A549 (cell line): Measurements from ENCODE around the gene XRCC2. TPM values are rescaled to one million over a fixed set of nuclear protein-coding genes. Genes with fewer than 3 reads are reported as not detected.

Experiments used
- ATAC-seq, 2 experiments: fragments of 200-7000 bp in 1 of 2; fragments of >200 bp in 1 of 2; cut with Nextera tagmentation in 1 of 2; cut with Tn5 transposase in 1 of 2; 3 replicates each; pipeline versions ENCODE4 v1.8.0 to v1.9.1; 2018 to 2020; ENCODE audit warnings: mild to moderate bottlenecking in 1 of 2, moderate library complexity in 1 of 2
- CTCF ChIA-PET: fragments of 300-600 bp; sonication (Branson Sonifier 250); formaldehyde crosslinking; extraction: SDS; loops from one replicate; lab custom pipeline; 2021; ENCODE audit warnings: antibody characterized with exemption, inconsistent platforms; lab: Yijun Ruan, JAX
- POLR2A ChIA-PET: fragments of 350-600 bp; formaldehyde crosslinking; extraction: SDS; loops from one replicate; lab custom pipeline; 2021; ENCODE audit warnings: antibody characterized with exemption, inconsistent platforms; lab: Yijun Ruan, JAX
- DNase-seq, 2 experiments: peaks; one replicate each; pipeline versions ENCODE4 v3.0.0 to v3.0.0-alpha.2; 2011 to 2016; ENCODE audit warnings: low read depth in 1 of 2, low spot score in 1 of 2
- FAIRE-seq: peaks from 2 replicates; lab custom pipeline; 2011; peaks lifted over from hg19 to GRCh38; lab: Jason Lieb, UNC
- H3K27ac ChIP-seq, 2 experiments: fragments of >200 bp; sonication (Bioruptor Twin); formaldehyde crosslinking; 3 replicates each; pipeline ENCODE4 v1.5.1; 2016 to 2017
- H3K4me1 ChIP-seq: fragments of >200 bp; sonication (Bioruptor Twin); formaldehyde crosslinking; 3 replicates; pipeline ENCODE4 v1.6.1; 2016
- H3K4me2 ChIP-seq: fragments of >200 bp; sonication (Bioruptor Twin); formaldehyde crosslinking; 3 replicates; pipeline ENCODE4 v1.6.1; 2016
- H3K4me3 ChIP-seq: fragments of >200 bp; sonication (Bioruptor Twin); formaldehyde crosslinking; 3 replicates; pipeline ENCODE4 v1.5.1; 2016
- H3K9me3 ChIP-seq: fragments of >200 bp; sonication (Bioruptor Twin); formaldehyde crosslinking; 3 replicates; pipeline ENCODE4 v1.6.1; 2016
- BCL3 ChIP-seq: fragments of >200 bp; sonication (Bioruptor Twin); formaldehyde crosslinking; IDR thresholded peaks from 3 replicates; pipeline ENCODE4 v1.6.1; 2016
- BHLHE40 ChIP-seq: IDR thresholded peaks from 2 replicates; pipeline ENCODE4 v1.6.1; 2012; ENCODE audit warnings: low read depth, low read length, inconsistent platforms
- CBX2 ChIP-seq: fragments of 200-600 bp; sonication (generic); IDR thresholded peaks from 2 replicates; pipeline ENCODE4 v1.6.1; 2016; ENCODE audit warnings: low read depth, mild to moderate bottlenecking, borderline replicate concordance
- CEBPB ChIP-seq, 2 experiments: fragments of >200 bp in 1 of 2; sonication (Bioruptor Twin) in 1 of 2; formaldehyde crosslinking in 1 of 2; IDR thresholded peaks; 2 replicates each; pipeline ENCODE4 v1.6.1; 2012 to 2016
- EHMT2 ChIP-seq: fragments of 200-600 bp; sonication (generic); IDR thresholded peaks from 2 replicates; pipeline ENCODE4 v1.6.1; 2016; ENCODE audit warnings: antibody characterized with exemption, low read depth, mild to moderate bottlenecking, moderate library complexity
- EP300 ChIP-seq, 2 experiments: fragments of >200 bp; sonication (Bioruptor Twin); formaldehyde crosslinking; IDR thresholded peaks; 2 replicates in 1 of 2; 3 replicates in 1 of 2; pipeline ENCODE4 v1.6.1; 2016 to 2017
- FOSL2 ChIP-seq, 2 experiments: fragments of 450-650 bp in 1 of 2; fragments of >200 bp in 1 of 2; sonication (Bioruptor Twin) in 1 of 2; formaldehyde crosslinking; IDR thresholded peaks; 2 replicates each; pipeline versions ENCODE4 v1.5.0 to v1.6.1; 2016 to 2020; ENCODE audit warnings: mild to moderate bottlenecking in 1 of 2, moderate library complexity in 1 of 2
- FOXS1 ChIP-seq: fragments of 250-450 bp; sonication (Bioruptor Pico); IDR thresholded peaks from 2 replicates; pipeline ENCODE4 v1.5.0; 2020; ENCODE audit warnings: mild to moderate bottlenecking, moderate library complexity
- HEYL ChIP-seq: fragments of 250-450 bp; sonication (Bioruptor Pico); IDR thresholded peaks from 2 replicates; pipeline ENCODE4 v1.8.0; 2021; ENCODE audit warnings: mild to moderate bottlenecking, moderate library complexity
- HOXB13 ChIP-seq: fragments of 250-450 bp; sonication (Bioruptor Pico); IDR thresholded peaks from 2 replicates; pipeline ENCODE4 v1.5.0; 2020; ENCODE audit warnings: low read depth, mild to moderate bottlenecking, moderate library complexity
- HOXB5 ChIP-seq: fragments of 250-450 bp; sonication (Bioruptor Pico); IDR thresholded peaks from 2 replicates; pipeline ENCODE4 v1.5.0; 2020; ENCODE audit warnings: mild to moderate bottlenecking, moderate library complexity
- JUNB ChIP-seq: fragments of >200 bp; sonication (Bioruptor Twin); formaldehyde crosslinking; IDR thresholded peaks from 2 replicates; pipeline ENCODE4 v1.6.1; 2016
- MAZ ChIP-seq: fragments of 150-350 bp; IDR thresholded peaks from 2 replicates; pipeline ENCODE4 v1.6.1; 2014; ENCODE audit warnings: antibody characterized with exemption, low read depth, low read length, borderline replicate concordance
- NFE2L2 ChIP-seq: fragments of 150-350 bp; conservative IDR thresholded peaks from 2 replicates; pipeline ENCODE4 v1.6.1; 2014; ENCODE audit warnings: low read length
- PHF8 ChIP-seq: fragments of 200-600 bp; sonication (generic); IDR thresholded peaks from 2 replicates; pipeline ENCODE4 v1.6.1; 2016; ENCODE audit warnings: low read depth, mild to moderate bottlenecking, antibody characterized with exemption, moderate library complexity, borderline replicate concordance
- RAD21 ChIP-seq, 2 experiments: fragments of >200 bp in 1 of 2; sonication (Bioruptor Twin) in 1 of 2; formaldehyde crosslinking in 1 of 2; IDR thresholded peaks in 1 of 2; conservative IDR thresholded peaks in 1 of 2; 2 replicates in 1 of 2; 3 replicates in 1 of 2; pipeline ENCODE4 v1.6.1; 2012 to 2018; ENCODE audit warnings: inconsistent platforms in 1 of 2
- RARB ChIP-seq: fragments of 250-450 bp; sonication (Bioruptor Pico); IDR thresholded peaks from 2 replicates; pipeline ENCODE4 v1.8.0; 2021; ENCODE audit warnings: mild to moderate bottlenecking, moderate library complexity
- RNF2 ChIP-seq: fragments of 200-600 bp; sonication (generic); IDR thresholded peaks from 2 replicates; pipeline ENCODE4 v1.6.1; 2016; ENCODE audit warnings: low read depth, mild to moderate bottlenecking, antibody characterized with exemption, moderate library complexity, borderline replicate concordance
- TP53 ChIP-seq: fragments of 250-450 bp; sonication (Bioruptor Pico); IDR thresholded peaks from 2 replicates; pipeline ENCODE4 v1.5.0; 2021; ENCODE audit warnings: mild to moderate bottlenecking, moderate library complexity
- ZC3H11A ChIP-seq: fragments of 450-650 bp; IDR thresholded peaks from 2 replicates; pipeline ENCODE4 v1.6.1; 2014; ENCODE audit warnings: antibody characterized with exemption, mild to moderate bottlenecking
- ZNF302 ChIP-seq: fragments of 250-450 bp; sonication (Bioruptor Pico); IDR thresholded peaks from 2 replicates; pipeline ENCODE4 v1.9.0; 2021; ENCODE audit warnings: inconsistent platforms, mild to moderate bottlenecking, moderate library complexity
- WGBS: methylation state at CpG from one replicate; pipeline ENCODE4 v1.1.6; 2017; ENCODE audit errors: missing lambda C conversion rate; 5-methylcytosine and 5-hydroxymethylcytosine counted together
- polyA plus RNA-seq, 4 experiments: library from polyadenylated mRNA; depleted of rRNA in 3 of 4; stranded (reverse); fragments of >200 nt; fragmentation: RNase III in 1 of 4; extraction: RNeasy Plus Mini Kit Qiagen cat#74134 plus additional on column Dnase treatment in 1 of 4; gene quantifications; 2 replicates in 3 of 4; 3 replicates in 1 of 4; pipeline ENCODE4 v1.2.3, GENCODE V29; 2011 to 2017

XRCC2 gene
- polyA plus RNA-seq, 2 of the 4 experiments (the other 2 are of a cell fraction): 12.3 to 13.1 TPM

GRCh38 chr7:152710153-152710442 lies 34.2 kb upstream of the XRCC2 start:
- DNase-seq (no peak), ATAC-seq (no peak), FAIRE-seq (no peak)
- CTCF ChIA-PET: interaction anchor here (1.0 to 1.6 kb wide), 3 partner anchors 8 to 374 kb away, joined by 3 to 5 read pairs (median 3); no protein-coding TSS in a partner anchor
- Histone ChIP-seq H3K4me2 (peak overlapping the region; percentile 50), H3K4me1 (peaks cover 22% of the 10 kb centered on the region), H3K9me3 (peaks cover 13% of the 10 kb centered on the region; the same call in 2 of the 3 replicates), H3K27ac (peak overlapping the region in 1 of 2 experiments; percentile 70; a peak in 3 of 6 replicates)
- WGBS: 82% methylated on average over 2 of the region's 2 CpGs
- POLR2A ChIA-PET: no interaction called here
- no peak for TF ChIP-seq HOXB13 (CRISPR knock-in tag)
- TF ChIP-seq EP300 (IDR thresholded peaks at IDR 0.05): no peak
- no peak for TF ChIP-seq ZC3H11A
- no peak for TF ChIP-seq BHLHE40
- no peak for TF ChIP-seq RNF2
- TF ChIP-seq FOSL2 (IDR thresholded peaks at IDR 0.05): no peak
- TF ChIP-seq FOSL2 (CRISPR knock-in tag; IDR thresholded peaks at IDR 0.05): no peak
- no peak for TF ChIP-seq FOXS1 (CRISPR knock-in tag)
- no peak for TF ChIP-seq BCL3
- TF ChIP-seq CBX2: no peak
- TF ChIP-seq, all 56 proteins: peak for 0
- no peak overlapping the region for H3K4me3 ChIP-seq

GRCh38 chr7:152709287-152710152 lies 33.6 kb upstream of the XRCC2 start:
- no peak for FAIRE-seq
- WGBS: 88% methylated on average over 5 of the region's 5 CpGs
- no peak for DNase-seq
- Histone ChIP-seq H3K4me2 (peak overlapping the region; percentile 50; the same call in 2 of the 3 replicates), H3K4me3 (no peak overlapping the region), H3K9me3 (peaks cover 19% of the 10 kb centered on the region), H3K27ac (peak overlapping the region in 1 of 2 experiments; percentile 70; a peak in 2 of 6 replicates), H3K4me1 (peaks cover 22% of the 10 kb centered on the region)
- no peak for ATAC-seq
- TF ChIP-seq HEYL (CRISPR knock-in tag) (no peak), FOSL2 (IDR thresholded peaks at IDR 0.05) (no peak), FOSL2 (CRISPR knock-in tag; IDR thresholded peaks at IDR 0.05) (peak; percentile 51), RAD21 (conservative IDR thresholded peaks at IDR 0.05 in 1 of 2, IDR thresholded peaks at IDR 0.05 in 1 of 2) (no peak), CEBPB (IDR thresholded peaks at IDR 0.05) (no peak), JUNB (peak; percentile 16; the same call in 1 of the 2 replicates), HOXB5 (CRISPR knock-in tag) (no peak), ZNF302 (CRISPR knock-in tag) (no peak), RNF2 (no peak), PHF8 (no peak), NFE2L2 (no peak), RARB (CRISPR knock-in tag) (no peak), EHMT2 (no peak), TP53 (CRISPR knock-in tag) (no peak)
- POLR2A ChIA-PET: no interaction called here
- CTCF ChIA-PET: interaction anchor here (1.0 kb wide), 1 partner anchor 9 kb away, joined by 3 read pairs; no protein-coding TSS in a partner anchor

DNA sequence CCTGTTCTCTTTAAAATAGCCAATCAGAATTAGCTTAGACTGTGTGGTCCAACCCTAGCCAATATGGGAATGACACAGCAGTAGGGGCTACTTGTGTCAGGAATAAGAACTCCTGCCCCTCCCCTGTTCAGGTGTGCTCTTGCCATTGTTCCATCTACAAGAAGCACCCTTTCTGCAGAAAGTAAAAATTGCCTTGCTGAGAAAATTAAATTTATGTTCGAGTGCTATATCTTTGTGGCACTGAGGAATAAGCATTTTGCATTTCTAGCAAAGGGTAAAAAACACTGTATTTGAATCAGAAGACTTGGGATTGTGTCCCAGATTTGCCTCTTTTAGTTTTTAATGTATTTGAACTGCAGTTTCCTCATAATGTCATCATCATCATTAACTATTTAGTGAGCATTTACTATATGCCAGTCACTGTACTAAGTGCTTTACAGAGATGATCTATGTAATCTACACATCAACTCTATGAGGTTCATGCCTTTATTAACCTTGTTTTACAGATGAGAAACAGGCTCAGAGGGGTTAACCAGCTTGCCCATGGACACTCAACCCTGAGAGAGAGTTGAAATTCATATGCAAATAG lies 28.9 kb upstream of the XRCC2 start:
- Histone ChIP-seq H3K9me3 (peaks cover 29% of the 10 kb centered on the region), H3K4me3 (no peak overlapping the region), H3K4me2 (no peak overlapping the region), H3K27ac (no peak overlapping the region), H3K4me1 (peaks cover 5% of the 10 kb centered on the region)
- FAIRE-seq: no peak
- ATAC-seq: no peak
- ChIA-PET CTCF (interaction anchor here (1.5 kb wide), 1 partner anchor 20 kb away, joined by 3 read pairs; no protein-coding TSS in a partner anchor), POLR2A (no interaction called here)
- TF ChIP-seq MAZ: no peak
- 44% methylated on average over 1 of the region's 1 CpG for WGBS
- peak in 1 of 2 experiments; percentile 5 for DNase-seq
